OCI-LY3 (cell line): ENCODE measurements around the gene ACBD6.

Source experiments
- H2AFZ ChIP-seq: fragments of 200-600, 300-600 bp; shearing (Covaris generic); 2 replicates; pipeline ENCODE4 v1.6.0; 2014; ENCODE audit warnings: antibody characterized with exemption, low read depth, low read length
- H3K27ac ChIP-seq: fragments of 200-600, 300-600 bp; sonication (generic); 2 replicates; pipeline ENCODE4 v1.5.1; 2014; ENCODE audit warnings: mild to moderate bottlenecking, low read length, moderate library complexity, mixed read lengths
- H3K27me3 ChIP-seq: fragments of 200-600, 300-600 bp; sonication (generic); 2 replicates; pipeline ENCODE4 v1.6.1; 2014; ENCODE audit warnings: low read depth, low read length, mixed read lengths
- H3K36me3 ChIP-seq: fragments of 200-600, 300-600 bp; sonication (generic); replicated peaks from 2 replicates; pipeline ENCODE3; 2014; ENCODE audit warnings: low read depth, low read length, mixed read lengths
- H3K4me1 ChIP-seq: fragments of 300-600, 200-600 bp; sonication (generic); 2 replicates; pipeline ENCODE4 v1.6.1; 2014; ENCODE audit warnings: low read length, mixed read lengths
- H3K4me2 ChIP-seq: fragments of 200-600, 300-600 bp; sonication (generic); 2 replicates; pipeline ENCODE4 v1.6.1; 2014; ENCODE audit warnings: low read length, mixed read lengths
- H3K4me3 ChIP-seq: fragments of 300-600, 200-600 bp; sonication (generic); 2 replicates; pipeline ENCODE4 v1.5.1; 2014; ENCODE audit warnings: antibody characterized with exemption, mild to moderate bottlenecking, low read length, moderate library complexity
- H3K79me2 ChIP-seq: fragments of 300-600, 200-600 bp; shearing (Covaris generic); 2 replicates; pipeline ENCODE4 v1.6.1; 2014; ENCODE audit warnings: mild to moderate bottlenecking, low read length, mixed read lengths
- H3K9ac ChIP-seq: fragments of 300-600, 200-600 bp; shearing (Covaris generic); 2 replicates; pipeline ENCODE4 v1.6.0; 2014; ENCODE audit warnings: mild to moderate bottlenecking, low read length, moderate library complexity
- H3K9me3 ChIP-seq: fragments of 200-600, 300-600 bp; shearing (Covaris generic); 2 replicates; pipeline ENCODE4 v1.6.1; 2014; ENCODE audit warnings: low read length, mixed read lengths; ENCODE audit not compliant: insufficient read depth
- H4K20me1 ChIP-seq: fragments of 200-600, 300-600 bp; sonication (generic); 2 replicates; pipeline ENCODE4 v1.6.1; 2016; ENCODE audit warnings: low read length, mixed read lengths; ENCODE audit not compliant: insufficient read depth
- CTCF ChIP-seq: fragments of 200-600, 300-600 bp; sonication (generic); IDR thresholded peaks from 2 replicates; pipeline ENCODE4 v1.5.1; 2014; ENCODE audit warnings: antibody characterized with exemption, low read length, low read depth
- EZH2phosphoT487 ChIP-seq: fragments of 200-600 bp; shearing (Covaris generic); IDR thresholded peaks from 2 replicates; pipeline ENCODE4 v1.6.1; 2018; ENCODE audit warnings: antibody characterized with exemption, mixed run types, low read depth

ACBD6 gene

DNA sequence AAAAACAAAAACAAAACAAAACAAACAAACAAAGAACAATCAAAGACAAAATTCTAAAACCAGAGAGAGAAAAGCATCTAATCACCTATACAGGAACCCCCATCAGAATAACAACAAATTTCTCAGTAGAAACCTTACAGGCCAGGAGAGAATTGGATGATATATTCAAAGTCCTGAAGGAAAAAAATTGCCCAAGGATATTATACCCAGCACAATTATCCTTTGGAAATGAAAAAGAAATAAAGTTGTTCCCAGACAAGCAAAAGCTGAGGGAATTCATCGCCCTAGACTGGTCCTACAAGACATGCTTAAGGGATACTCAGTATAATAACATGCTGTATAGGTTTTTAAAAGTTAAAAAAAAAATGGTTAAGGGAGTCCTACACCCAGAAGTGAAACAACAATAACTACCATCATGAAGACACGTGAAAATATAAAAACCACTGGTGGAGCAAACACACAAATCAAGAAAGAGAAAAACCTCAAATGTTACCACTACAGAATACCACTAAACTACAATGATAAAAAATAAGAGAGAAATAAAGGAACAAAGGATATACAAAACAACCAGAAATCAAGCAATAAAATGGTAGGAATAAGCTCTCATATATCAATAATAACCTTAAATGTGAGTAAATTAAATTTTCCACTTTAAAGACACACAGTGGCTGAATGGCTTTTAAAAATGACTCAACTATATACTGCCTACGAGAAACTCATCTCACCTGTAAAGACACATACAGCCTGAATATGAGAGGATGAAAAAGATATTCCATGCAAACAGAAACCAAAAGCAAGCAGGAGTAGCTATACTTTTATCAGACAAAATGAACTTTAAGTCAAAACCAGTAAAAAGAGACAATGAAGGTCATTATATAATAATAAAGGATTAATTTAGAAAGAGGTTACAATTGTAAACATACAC, 121.9 kb downstream of the ACBD6 start:
- H3K27ac ChIP-seq: no peak overlapping the region
- peaks cover 34% of the 10 kb centered on the region for H3K36me3 ChIP-seq
- H3K4me2 ChIP-seq: no peak overlapping the region
- no peaks in the 10 kb centered on the region for H4K20me1 ChIP-seq
- H2AFZ ChIP-seq: no peak overlapping the region
- H3K4me1 ChIP-seq: no peaks in the 10 kb centered on the region
- H3K9me3 ChIP-seq: peaks cover 28% of the 10 kb centered on the region
- no peak overlapping the region for H3K9ac ChIP-seq
- TF ChIP-seq CTCF (no peak), EZH2phosphoT487 (no peak)
- H3K4me3 ChIP-seq: no peak overlapping the region
- peaks cover 36% of the 10 kb centered on the region for H3K79me2 ChIP-seq
- no peaks in the 10 kb centered on the region for H3K27me3 ChIP-seq

GRCh38 chr1:180376800-180377199, 125.6 kb downstream of the ACBD6 start:
- Histone ChIP-seq H3K4me3 (no peak overlapping the region), H3K27me3 (no peaks in the 10 kb centered on the region), H2AFZ (no peak overlapping the region), H3K4me2 (no peak overlapping the region), H3K9me3 (peaks cover 19% of the 10 kb centered on the region), H3K27ac (no peak overlapping the region), H3K9ac (no peak overlapping the region), H3K79me2 (peaks cover 26% of the 10 kb centered on the region), H4K20me1 (no peaks in the 10 kb centered on the region), H3K4me1 (no peaks in the 10 kb centered on the region), H3K36me3 (peaks cover 24% of the 10 kb centered on the region)
- no peak for TF ChIP-seq EZH2phosphoT487
- TF ChIP-seq CTCF: no peak

DNA sequence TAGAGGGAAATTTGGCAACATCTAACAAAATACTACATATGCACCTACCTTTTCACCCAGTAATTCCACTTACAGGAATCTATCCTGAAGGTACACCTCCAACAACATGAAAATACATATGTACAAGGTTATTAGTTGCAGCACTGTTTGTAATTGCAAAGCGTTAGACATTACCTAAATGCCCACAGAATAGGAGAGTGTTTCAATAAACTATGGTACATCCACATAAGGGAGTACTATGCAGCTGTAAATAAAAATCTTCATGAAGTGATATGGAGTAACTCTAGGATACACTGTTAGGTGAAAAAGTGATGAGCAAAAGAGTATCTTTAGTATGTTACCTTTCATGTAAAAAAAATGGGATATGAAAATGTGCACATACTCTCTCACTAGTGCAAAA, 126.1 kb downstream of the ACBD6 start:
- no peak overlapping the region for H2AFZ ChIP-seq
- no peak overlapping the region for H3K4me2 ChIP-seq
- H3K79me2 ChIP-seq: peaks cover 26% of the 10 kb centered on the region
- H3K9ac ChIP-seq: no peak overlapping the region
- no peaks in the 10 kb centered on the region for H4K20me1 ChIP-seq
- no peaks in the 10 kb centered on the region for H3K27me3 ChIP-seq
- no peak for TF ChIP-seq EZH2phosphoT487
- no peak for TF ChIP-seq CTCF
- H3K36me3 ChIP-seq: peaks cover 24% of the 10 kb centered on the region
- no peak overlapping the region for H3K4me3 ChIP-seq
- H3K9me3 ChIP-seq: peaks cover 18% of the 10 kb centered on the region
- no peaks in the 10 kb centered on the region for H3K4me1 ChIP-seq
- no peak overlapping the region for H3K27ac ChIP-seq

DNA sequence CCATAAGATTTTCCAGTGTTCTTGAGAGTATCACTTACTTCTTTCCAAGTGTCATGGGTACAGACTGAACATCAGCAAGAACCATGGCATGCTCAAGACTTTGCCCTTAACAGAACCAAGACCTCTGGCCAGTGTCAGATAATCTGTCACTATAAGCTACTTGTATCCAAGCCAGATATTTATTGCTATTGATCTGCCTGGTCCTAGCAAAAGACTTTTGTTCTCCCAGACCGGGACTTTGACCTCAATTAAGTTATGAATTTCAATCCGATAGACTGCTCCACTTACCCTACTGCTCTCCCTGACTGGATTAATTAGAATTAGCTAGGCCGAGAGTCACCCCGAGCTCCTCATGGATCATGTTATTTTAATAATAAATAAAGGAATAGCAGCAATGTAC, 129.6 kb downstream of the ACBD6 start:
- H3K9me3 ChIP-seq: no peaks in the 10 kb centered on the region
- H3K27me3 ChIP-seq: no peaks in the 10 kb centered on the region
- H3K4me2 ChIP-seq: no peak overlapping the region
- H4K20me1 ChIP-seq: no peaks in the 10 kb centered on the region
- H3K27ac ChIP-seq: no peak overlapping the region
- H3K9ac ChIP-seq: no peak overlapping the region
- TF ChIP-seq CTCF (no peak), EZH2phosphoT487 (no peak)
- no peak overlapping the region for H3K4me3 ChIP-seq
- no peak overlapping the region for H2AFZ ChIP-seq
- H3K4me1 ChIP-seq: no peaks in the 10 kb centered on the region
- H3K36me3 ChIP-seq: no peaks in the 10 kb centered on the region
- no peaks in the 10 kb centered on the region for H3K79me2 ChIP-seq
